Keratinocyte (primary cell): Measurements from ENCODE around the gene NR2C1.
"Not testable (repeated sequence)": the region's sequence is repeated elsewhere in the genome, so short reads cannot be mapped to it uniquely, and the experiment has no call there.

Source experiments
- EZH2 ChIP-seq: IDR thresholded peaks from one replicate; pipeline ENCODE4 v1.6.1; 2012; ENCODE audit warnings: inconsistent platforms, mild to moderate bottlenecking, low read length, moderate library complexity
- TF ChIP-seq, protein P1 (sequence below), 3 experiments: IDR thresholded peaks in 1 of 3; conservative IDR thresholded peaks in 1 of 3; optimal IDR thresholded peaks in 1 of 3; 2 replicates in 2 of 3; 3 replicates in 1 of 3; pipeline versions ENCODE3 to v1.5.1; 2011; ENCODE audit warnings: low read length in 3 of 3, mild to moderate bottlenecking in 3 of 3, moderate library complexity in 2 of 3, control low read depth in 1 of 3, inconsistent platforms in 1 of 3; ENCODE audit not compliant: insufficient read depth in 2 of 3; ENCODE audit errors: extremely low read depth in 1 of 3

DNA sequence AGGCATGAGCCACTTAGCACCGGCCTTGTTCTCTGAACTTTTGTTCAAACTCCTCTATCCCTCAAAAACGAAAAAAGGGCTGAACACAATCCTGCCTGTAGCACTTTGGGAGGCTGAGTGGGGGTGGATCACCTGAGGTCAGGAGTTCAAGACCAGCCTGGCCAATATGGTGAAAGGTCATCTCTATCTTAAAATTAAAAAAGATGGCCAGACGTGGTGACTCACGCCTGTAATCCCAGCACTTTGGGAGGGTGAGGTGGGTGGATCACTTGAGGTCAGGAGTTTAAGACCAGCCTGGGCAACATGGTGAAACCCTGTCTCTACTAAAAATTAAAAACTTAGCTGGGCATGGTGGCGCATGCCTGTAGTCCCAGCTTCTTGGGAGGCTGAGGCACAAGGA lies 28.5 kb upstream of the NR2C1 start:
- TF ChIP-seq, protein P1, sequence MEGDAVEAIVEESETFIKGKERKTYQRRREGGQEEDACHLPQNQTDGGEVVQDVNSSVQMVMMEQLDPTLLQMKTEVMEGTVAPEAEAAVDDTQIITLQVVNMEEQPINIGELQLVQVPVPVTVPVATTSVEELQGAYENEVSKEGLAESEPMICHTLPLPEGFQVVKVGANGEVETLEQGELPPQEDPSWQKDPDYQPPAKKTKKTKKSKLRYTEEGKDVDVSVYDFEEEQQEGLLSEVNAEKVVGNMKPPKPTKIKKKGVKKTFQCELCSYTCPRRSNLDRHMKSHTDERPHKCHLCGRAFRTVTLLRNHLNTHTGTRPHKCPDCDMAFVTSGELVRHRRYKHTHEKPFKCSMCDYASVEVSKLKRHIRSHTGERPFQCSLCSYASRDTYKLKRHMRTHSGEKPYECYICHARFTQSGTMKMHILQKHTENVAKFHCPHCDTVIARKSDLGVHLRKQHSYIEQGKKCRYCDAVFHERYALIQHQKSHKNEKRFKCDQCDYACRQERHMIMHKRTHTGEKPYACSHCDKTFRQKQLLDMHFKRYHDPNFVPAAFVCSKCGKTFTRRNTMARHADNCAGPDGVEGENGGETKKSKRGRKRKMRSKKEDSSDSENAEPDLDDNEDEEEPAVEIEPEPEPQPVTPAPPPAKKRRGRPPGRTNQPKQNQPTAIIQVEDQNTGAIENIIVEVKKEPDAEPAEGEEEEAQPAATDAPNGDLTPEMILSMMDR (optimal IDR thresholded peaks at IDR 0.05 in 1 of 3, IDR thresholded peaks at IDR 0.05 in 1 of 3, conservative IDR thresholded peaks at IDR 0.05 in 1 of 3; ENCODE audit: extremely low read depth in 1 of 3, insufficient read depth in 2 of 3, low read length in 3 of 3) = not testable (repeated sequence)
- TF ChIP-seq EZH2 = not testable (repeated sequence)
